ENCODE measurements around the gene TMPRSS11B. TPM values are rescaled to one million over a fixed set of nuclear protein-coding genes. Genes with fewer than 3 reads are reported as not detected.

TMPRSS11B gene
- total and polyA plus RNA-seq, 2 experiments from 2014 or later: not detected

DNA sequence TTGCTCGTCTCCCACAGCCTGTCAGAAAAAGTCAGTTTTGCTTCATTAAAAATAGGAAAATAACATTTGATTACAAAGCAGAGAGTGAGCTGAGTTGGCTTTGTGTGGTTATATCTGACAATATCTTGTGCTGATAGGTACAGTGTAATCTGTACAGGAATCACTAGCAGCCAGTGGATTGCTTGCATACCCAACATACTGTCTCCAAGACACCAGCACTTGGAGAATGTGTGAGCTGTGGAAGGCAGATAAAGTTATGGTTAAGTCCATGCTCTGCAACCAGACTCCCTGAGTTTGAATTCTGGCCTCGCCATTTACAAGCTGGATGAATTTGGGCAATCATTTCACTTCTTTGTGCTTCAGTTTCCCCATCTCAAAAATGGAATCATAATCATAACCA is 58.3 kb downstream of the TMPRSS11B start:
- H3K4me3 Mint-ChIP-seq: no peak overlapping the region
- ATAC-seq (no peak), DNase-seq (ENCODE audit: low spot score) (no peak)
- Histone ChIP-seq H3K27ac (ENCODE audit: low read depth) (no peak overlapping the region), H3K9me2 (ENCODE audit: insufficient read depth) (no peaks in the 10 kb centered on the region), H3F3A (replicated peaks; ENCODE audit: low read depth) (no peaks in the 10 kb centered on the region), H3K36me3 (ENCODE audit: insufficient read depth) (no peaks in the 10 kb centered on the region), H2AFZ (no peak overlapping the region), H3K4me2 (no peak overlapping the region), H4K20me1 (replicated peaks; ENCODE audit: insufficient read depth) (no peaks in the 10 kb centered on the region), H3K4me3 (no peak overlapping the region), H3K27me3 (ENCODE audit: insufficient read depth) (no peaks in the 10 kb centered on the region), H3K79me2 (replicated peaks; ENCODE audit: insufficient read depth) (no peaks in the 10 kb centered on the region), H3K4me1 (ENCODE audit: insufficient read depth) (no peaks in the 10 kb centered on the region)
- TF ChIP-seq ZNF114 (CRISPR knock-in tag; IDR thresholded peaks at IDR 0.05) (no peak), STAT1 (IDR thresholded peaks at IDR 0.05; ENCODE audit: unreplicated experiment) (no peak), NANOG (IDR thresholded peaks at IDR 0.05; ENCODE audit: borderline replicate concordance) (no peak), ZNF331 (CRISPR knock-in tag; IDR thresholded peaks at IDR 0.05; ENCODE audit: low read depth) (no peak), EZH2 (IDR thresholded peaks at IDR 0.05; ENCODE audit: low read depth, unreplicated experiment) (no peak), JUNB (IDR thresholded peaks at IDR 0.05; ENCODE audit: unreplicated experiment) (no peak), CREB1 (CRISPR knock-in tag; IDR thresholded peaks at IDR 0.05; ENCODE audit: low read depth) (no peak)
- TF ChIP-seq, protein P1, sequence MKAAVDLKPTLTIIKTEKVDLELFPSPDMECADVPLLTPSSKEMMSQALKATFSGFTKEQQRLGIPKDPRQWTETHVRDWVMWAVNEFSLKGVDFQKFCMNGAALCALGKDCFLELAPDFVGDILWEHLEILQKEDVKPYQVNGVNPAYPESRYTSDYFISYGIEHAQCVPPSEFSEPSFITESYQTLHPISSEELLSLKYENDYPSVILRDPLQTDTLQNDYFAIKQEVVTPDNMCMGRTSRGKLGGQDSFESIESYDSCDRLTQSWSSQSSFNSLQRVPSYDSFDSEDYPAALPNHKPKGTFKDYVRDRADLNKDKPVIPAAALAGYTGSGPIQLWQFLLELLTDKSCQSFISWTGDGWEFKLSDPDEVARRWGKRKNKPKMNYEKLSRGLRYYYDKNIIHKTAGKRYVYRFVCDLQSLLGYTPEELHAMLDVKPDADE (IDR thresholded peaks at IDR 0.05): no peak
- TF ChIP-seq, protein P2, sequence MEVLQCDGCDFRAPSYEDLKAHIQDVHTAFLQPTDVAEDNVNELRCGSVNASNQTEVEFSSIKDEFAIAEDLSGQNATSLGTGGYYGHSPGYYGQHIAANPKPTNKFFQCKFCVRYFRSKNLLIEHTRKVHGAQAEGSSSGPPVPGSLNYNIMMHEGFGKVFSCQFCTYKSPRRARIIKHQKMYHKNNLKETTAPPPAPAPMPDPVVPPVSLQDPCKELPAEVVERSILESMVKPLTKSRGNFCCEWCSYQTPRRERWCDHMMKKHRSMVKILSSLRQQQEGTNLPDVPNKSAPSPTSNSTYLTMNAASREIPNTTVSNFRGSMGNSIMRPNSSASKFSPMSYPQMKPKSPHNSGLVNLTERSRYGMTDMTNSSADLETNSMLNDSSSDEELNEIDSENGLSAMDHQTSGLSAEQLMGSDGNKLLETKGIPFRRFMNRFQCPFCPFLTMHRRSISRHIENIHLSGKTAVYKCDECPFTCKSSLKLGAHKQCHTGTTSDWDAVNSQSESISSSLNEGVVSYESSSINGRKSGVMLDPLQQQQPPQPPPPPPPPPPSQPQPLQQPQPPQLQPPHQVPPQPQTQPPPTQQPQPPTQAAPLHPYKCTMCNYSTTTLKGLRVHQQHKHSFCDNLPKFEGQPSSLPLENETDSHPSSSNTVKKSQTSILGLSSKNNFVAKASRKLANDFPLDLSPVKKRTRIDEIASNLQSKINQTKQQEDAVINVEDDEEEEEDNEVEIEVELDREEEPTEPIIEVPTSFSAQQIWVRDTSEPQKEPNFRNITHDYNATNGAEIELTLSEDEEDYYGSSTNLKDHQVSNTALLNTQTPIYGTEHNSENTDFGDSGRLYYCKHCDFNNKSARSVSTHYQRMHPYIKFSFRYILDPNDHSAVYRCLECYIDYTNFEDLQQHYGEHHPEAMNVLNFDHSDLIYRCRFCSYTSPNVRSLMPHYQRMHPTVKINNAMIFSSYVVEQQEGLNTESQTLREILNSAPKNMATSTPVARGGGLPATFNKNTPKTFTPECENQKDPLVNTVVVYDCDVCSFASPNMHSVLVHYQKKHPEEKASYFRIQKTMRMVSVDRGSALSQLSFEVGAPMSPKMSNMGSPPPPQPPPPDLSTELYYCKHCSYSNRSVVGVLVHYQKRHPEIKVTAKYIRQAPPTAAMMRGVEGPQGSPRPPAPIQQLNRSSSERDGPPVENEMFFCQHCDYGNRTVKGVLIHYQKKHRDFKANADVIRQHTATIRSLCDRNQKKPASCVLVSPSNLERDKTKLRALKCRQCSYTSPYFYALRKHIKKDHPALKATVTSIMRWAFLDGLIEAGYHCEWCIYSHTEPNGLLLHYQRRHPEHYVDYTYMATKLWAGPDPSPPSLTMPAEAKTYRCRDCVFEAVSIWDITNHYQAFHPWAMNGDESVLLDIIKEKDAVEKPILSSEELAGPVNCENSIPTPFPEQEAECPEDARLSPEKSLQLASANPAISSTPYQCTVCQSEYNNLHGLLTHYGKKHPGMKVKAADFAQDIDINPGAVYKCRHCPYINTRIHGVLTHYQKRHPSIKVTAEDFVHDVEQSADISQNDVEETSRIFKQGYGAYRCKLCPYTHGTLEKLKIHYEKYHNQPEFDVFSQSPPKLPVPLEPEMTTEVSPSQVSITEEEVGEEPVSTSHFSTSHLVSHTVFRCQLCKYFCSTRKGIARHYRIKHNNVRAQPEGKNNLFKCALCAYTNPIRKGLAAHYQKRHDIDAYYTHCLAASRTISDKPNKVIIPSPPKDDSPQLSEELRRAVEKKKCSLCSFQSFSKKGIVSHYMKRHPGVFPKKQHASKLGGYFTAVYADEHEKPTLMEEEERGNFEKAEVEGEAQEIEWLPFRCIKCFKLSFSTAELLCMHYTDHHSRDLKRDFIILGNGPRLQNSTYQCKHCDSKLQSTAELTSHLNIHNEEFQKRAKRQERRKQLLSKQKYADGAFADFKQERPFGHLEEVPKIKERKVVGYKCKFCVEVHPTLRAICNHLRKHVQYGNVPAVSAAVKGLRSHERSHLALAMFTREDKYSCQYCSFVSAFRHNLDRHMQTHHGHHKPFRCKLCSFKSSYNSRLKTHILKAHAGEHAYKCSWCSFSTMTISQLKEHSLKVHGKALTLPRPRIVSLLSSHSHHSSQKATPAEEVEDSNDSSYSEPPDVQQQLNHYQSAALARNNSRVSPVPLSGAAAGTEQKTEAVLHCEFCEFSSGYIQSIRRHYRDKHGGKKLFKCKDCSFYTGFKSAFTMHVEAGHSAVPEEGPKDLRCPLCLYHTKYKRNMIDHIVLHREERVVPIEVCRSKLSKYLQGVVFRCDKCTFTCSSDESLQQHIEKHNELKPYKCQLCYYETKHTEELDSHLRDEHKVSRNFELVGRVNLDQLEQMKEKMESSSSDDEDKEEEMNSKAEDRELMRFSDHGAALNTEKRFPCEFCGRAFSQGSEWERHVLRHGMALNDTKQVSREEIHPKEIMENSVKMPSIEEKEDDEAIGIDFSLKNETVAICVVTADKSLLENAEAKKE (CRISPR knock-in tag; IDR thresholded peaks at IDR 0.05): no peak
- TF ChIP-seq, protein P3, sequence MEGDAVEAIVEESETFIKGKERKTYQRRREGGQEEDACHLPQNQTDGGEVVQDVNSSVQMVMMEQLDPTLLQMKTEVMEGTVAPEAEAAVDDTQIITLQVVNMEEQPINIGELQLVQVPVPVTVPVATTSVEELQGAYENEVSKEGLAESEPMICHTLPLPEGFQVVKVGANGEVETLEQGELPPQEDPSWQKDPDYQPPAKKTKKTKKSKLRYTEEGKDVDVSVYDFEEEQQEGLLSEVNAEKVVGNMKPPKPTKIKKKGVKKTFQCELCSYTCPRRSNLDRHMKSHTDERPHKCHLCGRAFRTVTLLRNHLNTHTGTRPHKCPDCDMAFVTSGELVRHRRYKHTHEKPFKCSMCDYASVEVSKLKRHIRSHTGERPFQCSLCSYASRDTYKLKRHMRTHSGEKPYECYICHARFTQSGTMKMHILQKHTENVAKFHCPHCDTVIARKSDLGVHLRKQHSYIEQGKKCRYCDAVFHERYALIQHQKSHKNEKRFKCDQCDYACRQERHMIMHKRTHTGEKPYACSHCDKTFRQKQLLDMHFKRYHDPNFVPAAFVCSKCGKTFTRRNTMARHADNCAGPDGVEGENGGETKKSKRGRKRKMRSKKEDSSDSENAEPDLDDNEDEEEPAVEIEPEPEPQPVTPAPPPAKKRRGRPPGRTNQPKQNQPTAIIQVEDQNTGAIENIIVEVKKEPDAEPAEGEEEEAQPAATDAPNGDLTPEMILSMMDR (conservative IDR thresholded peaks at IDR 0.05; ENCODE audit: low read depth in 2 of 2): no peak
- TF ChIP-seq, protein P4, sequence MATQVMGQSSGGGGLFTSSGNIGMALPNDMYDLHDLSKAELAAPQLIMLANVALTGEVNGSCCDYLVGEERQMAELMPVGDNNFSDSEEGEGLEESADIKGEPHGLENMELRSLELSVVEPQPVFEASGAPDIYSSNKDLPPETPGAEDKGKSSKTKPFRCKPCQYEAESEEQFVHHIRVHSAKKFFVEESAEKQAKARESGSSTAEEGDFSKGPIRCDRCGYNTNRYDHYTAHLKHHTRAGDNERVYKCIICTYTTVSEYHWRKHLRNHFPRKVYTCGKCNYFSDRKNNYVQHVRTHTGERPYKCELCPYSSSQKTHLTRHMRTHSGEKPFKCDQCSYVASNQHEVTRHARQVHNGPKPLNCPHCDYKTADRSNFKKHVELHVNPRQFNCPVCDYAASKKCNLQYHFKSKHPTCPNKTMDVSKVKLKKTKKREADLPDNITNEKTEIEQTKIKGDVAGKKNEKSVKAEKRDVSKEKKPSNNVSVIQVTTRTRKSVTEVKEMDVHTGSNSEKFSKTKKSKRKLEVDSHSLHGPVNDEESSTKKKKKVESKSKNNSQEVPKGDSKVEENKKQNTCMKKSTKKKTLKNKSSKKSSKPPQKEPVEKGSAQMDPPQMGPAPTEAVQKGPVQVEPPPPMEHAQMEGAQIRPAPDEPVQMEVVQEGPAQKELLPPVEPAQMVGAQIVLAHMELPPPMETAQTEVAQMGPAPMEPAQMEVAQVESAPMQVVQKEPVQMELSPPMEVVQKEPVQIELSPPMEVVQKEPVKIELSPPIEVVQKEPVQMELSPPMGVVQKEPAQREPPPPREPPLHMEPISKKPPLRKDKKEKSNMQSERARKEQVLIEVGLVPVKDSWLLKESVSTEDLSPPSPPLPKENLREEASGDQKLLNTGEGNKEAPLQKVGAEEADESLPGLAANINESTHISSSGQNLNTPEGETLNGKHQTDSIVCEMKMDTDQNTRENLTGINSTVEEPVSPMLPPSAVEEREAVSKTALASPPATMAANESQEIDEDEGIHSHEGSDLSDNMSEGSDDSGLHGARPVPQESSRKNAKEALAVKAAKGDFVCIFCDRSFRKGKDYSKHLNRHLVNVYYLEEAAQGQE (IDR thresholded peaks at IDR 0.05; ENCODE audit: unreplicated experiment): no peak
- no peaks in the 10 kb centered on the region for H3K36me3 Mint-ChIP-seq (ENCODE audit: low read depth)
- H3K4me1 Mint-ChIP-seq: no peaks in the 10 kb centered on the region
- no peaks in the 10 kb centered on the region for H3K9me3 Mint-ChIP-seq
- no peaks in the 10 kb centered on the region for H3K27me3 Mint-ChIP-seq (ENCODE audit: insufficient read depth, low read depth, poor library complexity)
- no peak overlapping the region for H3K27ac Mint-ChIP-seq

All from GM23338 (cell line).